ENCODE data around the gene NXPE2.
"Not testable (repeated sequence)": the region's sequence is repeated elsewhere in the genome, so short reads cannot be mapped to it uniquely, and the experiment has no call there.

Gene NXPE2

GRCh38 chr11:114678125-114679036 is at the start of gene NXPE2:
NXPE2 (plus strand) TSS chr11:114678527; CDS start chr11:114678576, 49 bp downstream.
- Histone ChIP-seq H2AFZ (ENCODE audit: low read depth, low read length) (no peak within 1 kb of the TSS), H3K27me3 (ENCODE audit: insufficient read depth, low read length) (no peaks in the 10 kb centered on the region), H3K4me3 (ENCODE audit: low read length) (no peak within 1 kb of the TSS), H3K36me3 (ENCODE audit: insufficient read depth, low read length) (no peaks in the 10 kb centered on the region), H3K9me3 (ENCODE audit: low read length) (no peaks in the 10 kb centered on the region), H3K4me1 (ENCODE audit: insufficient read depth, low read length) (no peaks in the 10 kb centered on the region)

DNA sequence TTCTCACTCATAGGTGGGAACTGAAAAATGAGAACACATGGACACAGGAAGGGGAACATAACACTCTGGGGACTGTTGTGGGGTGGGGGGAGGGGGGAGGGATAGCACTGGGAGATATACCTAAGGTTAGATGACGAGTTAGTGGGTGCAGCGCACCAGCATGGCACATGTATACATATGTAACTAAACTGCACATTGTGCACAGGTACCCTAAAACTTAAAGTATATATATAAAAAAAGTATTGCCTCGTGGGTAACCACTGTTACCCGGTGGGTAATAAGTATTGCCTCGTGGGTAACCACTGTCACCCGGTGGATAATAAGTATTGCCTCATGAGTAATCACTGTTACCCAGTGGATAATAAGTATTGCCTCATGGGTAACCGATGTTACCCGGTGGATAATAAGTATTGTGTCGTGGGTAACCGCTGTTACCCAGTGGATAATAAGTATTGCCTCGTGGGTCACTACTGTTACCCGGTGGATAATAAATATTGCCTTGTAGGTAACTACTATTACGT is 46.8 kb upstream of the NXPE2 start:
- H3K4me1 ChIP-seq (ENCODE audit: insufficient read depth, low read length); H2AFZ ChIP-seq (ENCODE audit: low read depth, low read length); H3K4me3 ChIP-seq (ENCODE audit: low read length); H3K36me3 ChIP-seq (ENCODE audit: insufficient read depth, low read length); H3K27me3 ChIP-seq (ENCODE audit: insufficient read depth, low read length); H3K9me3 ChIP-seq (ENCODE audit: low read length): not testable (repeated sequence)

DNA sequence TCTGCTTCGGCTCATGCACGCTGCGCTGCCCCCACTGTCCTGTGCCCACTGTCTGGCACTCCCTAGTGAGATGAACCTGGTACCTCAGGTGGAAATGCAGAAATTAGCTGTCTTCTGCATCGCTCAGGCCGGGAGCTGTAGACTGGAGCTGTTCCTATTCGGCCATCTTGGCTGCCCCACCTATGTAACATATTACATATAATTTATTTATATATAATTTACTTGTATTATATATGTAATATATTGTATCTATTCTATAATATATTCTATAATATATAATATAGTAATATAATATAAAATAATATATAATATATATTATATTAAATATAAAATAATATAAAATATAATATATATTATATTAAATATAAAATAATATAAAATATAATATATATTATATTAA is 38.9 kb upstream of the NXPE2 start:
- H3K27me3 ChIP-seq (ENCODE audit: insufficient read depth, low read length); H3K4me3 ChIP-seq (ENCODE audit: low read length); H3K4me1 ChIP-seq (ENCODE audit: insufficient read depth, low read length); H3K36me3 ChIP-seq (ENCODE audit: insufficient read depth, low read length); H2AFZ ChIP-seq (ENCODE audit: low read depth, low read length); H3K9me3 ChIP-seq (ENCODE audit: low read length): not testable (repeated sequence)

- Histone ChIP-seq H3K9me3 (ENCODE audit: low read length) (no peaks in the 10 kb centered on the region), H3K4me3 (ENCODE audit: low read length) (no peak overlapping the region), H3K27me3 (ENCODE audit: insufficient read depth, low read length) (no peaks in the 10 kb centered on the region), H2AFZ (ENCODE audit: low read depth, low read length) (no peak overlapping the region), H3K4me1 (ENCODE audit: insufficient read depth, low read length) (no peaks in the 10 kb centered on the region), H3K36me3 (ENCODE audit: insufficient read depth, low read length) (no peaks in the 10 kb centered on the region)
These were observed 27.7 kb upstream of the NXPE2 start for GRCh38 chr11:114650661-114651060.

GRCh38 chr11:114651145-114651718 is 27.1 kb upstream of the NXPE2 start:
- Histone ChIP-seq H3K27me3 (ENCODE audit: insufficient read depth, low read length) (no peaks in the 10 kb centered on the region), H2AFZ (ENCODE audit: low read depth, low read length) (no peak overlapping the region), H3K4me3 (ENCODE audit: low read length) (no peak overlapping the region), H3K9me3 (ENCODE audit: low read length) (no peaks in the 10 kb centered on the region), H3K36me3 (ENCODE audit: insufficient read depth, low read length) (no peaks in the 10 kb centered on the region), H3K4me1 (ENCODE audit: insufficient read depth, low read length) (no peaks in the 10 kb centered on the region)

DNA sequence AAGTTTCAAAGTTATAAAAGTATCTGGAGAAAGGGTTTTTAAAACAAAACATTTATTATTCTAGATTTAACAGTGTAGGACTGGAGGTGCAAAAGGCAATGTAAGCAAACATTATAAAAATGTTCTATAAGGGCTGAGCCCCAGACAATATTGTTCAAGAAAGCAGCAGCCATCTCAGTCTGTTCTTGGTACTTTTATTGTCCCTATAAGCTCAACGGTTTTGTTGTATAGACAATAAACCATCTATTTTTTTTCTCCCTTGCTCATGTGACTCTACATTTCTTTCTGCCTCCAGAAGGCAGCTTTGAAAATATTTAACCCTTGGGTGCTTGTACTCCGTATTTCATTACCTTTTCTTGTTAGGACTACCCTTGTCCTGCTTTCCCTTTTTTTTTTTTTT is 25.2 kb upstream of the NXPE2 start:
- Histone ChIP-seq H3K9me3 (ENCODE audit: low read length) (no peaks in the 10 kb centered on the region), H3K4me3 (ENCODE audit: low read length) (no peak overlapping the region), H3K27me3 (ENCODE audit: insufficient read depth, low read length) (no peaks in the 10 kb centered on the region), H3K36me3 (ENCODE audit: insufficient read depth, low read length) (no peaks in the 10 kb centered on the region), H3K4me1 (ENCODE audit: insufficient read depth, low read length) (no peaks in the 10 kb centered on the region), H2AFZ (ENCODE audit: low read depth, low read length) (no peak overlapping the region)

DNA sequence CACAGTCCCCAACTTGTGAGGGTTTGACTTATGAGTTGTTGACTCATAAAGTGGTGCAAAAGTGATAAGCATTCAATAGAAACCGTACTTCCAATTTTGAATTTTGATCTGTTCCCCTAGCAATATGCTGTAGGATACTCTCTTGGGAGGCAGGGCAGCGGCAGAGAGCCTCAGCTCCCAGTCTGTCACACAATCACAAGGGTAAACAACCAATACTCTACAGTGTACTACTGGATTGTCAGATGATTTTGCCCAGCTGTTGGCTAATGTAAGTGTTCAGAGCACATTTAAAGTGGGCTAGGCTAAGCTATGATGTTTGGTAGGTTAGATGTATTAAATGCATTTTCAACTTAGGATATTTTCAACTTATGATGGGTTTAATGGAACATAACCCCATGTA is 13.7 kb upstream of the NXPE2 start:
- Histone ChIP-seq H3K4me1 (ENCODE audit: insufficient read depth, low read length) (no peaks in the 10 kb centered on the region), H3K36me3 (ENCODE audit: insufficient read depth, low read length) (no peaks in the 10 kb centered on the region), H3K27me3 (ENCODE audit: insufficient read depth, low read length) (no peaks in the 10 kb centered on the region), H3K9me3 (ENCODE audit: low read length) (no peaks in the 10 kb centered on the region), H2AFZ (ENCODE audit: low read depth, low read length) (no peak overlapping the region), H3K4me3 (ENCODE audit: low read length) (no peak overlapping the region)

DNA sequence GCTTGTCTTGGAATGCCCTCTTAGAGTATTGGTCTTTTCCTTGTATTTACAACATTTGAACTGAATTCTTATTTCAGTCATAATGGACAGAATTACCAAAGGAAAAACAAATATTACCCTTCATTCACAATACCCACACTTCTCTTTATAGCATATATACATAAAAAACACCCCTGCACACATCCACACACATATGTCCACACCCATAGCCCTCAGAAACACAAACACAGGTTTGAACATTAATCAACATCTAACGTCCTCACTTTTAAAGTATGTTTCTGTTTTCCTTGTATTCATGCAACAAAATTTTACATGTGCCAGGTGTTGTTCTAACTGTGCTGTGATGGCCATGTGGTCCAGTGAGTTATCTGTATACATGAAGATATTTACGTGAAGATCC is 11.6 kb upstream of the NXPE2 start:
- Histone ChIP-seq H3K9me3 (ENCODE audit: low read length) (no peaks in the 10 kb centered on the region), H3K4me1 (ENCODE audit: insufficient read depth, low read length) (no peaks in the 10 kb centered on the region), H3K27me3 (ENCODE audit: insufficient read depth, low read length) (no peaks in the 10 kb centered on the region), H3K36me3 (ENCODE audit: insufficient read depth, low read length) (no peaks in the 10 kb centered on the region), H2AFZ (ENCODE audit: low read depth, low read length) (no peak overlapping the region), H3K4me3 (ENCODE audit: low read length) (no peak overlapping the region)

DNA sequence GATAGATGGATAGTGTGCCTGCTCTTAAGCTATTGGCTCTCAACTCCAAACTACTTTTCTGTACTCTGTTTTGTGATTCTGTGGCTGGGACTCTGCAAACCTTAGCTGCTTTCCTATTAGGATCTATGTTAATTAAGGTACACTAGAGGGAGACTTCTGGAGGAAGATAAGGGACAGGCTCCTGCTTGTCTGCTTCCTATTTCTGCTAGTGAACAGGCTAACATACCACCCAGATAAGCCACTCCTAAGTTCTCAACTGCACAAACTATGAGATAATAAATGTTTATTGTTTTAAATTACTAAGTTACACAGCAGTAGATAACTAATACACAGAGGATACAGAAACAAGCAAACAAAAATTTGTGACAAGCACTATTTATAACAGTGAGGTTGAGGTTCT is 10.2 kb upstream of the NXPE2 start:
- no peaks in the 10 kb centered on the region for H3K9me3 ChIP-seq (ENCODE audit: low read length)
- H3K36me3 ChIP-seq (ENCODE audit: insufficient read depth, low read length) = no peaks in the 10 kb centered on the region
- H3K27me3 ChIP-seq (ENCODE audit: insufficient read depth, low read length) = no peaks in the 10 kb centered on the region
- no peak overlapping the region for H2AFZ ChIP-seq (ENCODE audit: low read depth, low read length)
- no peaks in the 10 kb centered on the region for H3K4me1 ChIP-seq (ENCODE audit: insufficient read depth, low read length)
- H3K4me3 ChIP-seq (ENCODE audit: low read length) = no peak overlapping the region

DNA sequence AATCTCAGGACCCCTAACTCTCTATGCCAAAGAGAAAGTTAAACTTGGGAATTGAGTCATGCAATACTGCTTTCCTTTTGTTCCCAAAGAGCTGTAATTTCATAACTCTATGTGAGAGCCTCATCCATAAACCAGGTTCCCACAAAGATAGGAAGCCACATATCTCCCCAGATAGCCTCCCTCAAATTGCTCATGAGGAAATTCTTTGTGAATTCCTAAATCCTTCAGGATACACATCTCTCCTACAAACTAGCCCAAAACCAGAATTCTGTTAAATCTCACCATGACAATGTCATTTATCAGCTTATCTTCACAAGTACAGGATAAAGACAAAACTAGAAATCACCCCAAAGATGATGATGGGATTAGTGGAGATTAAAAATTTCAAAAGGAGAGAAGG is 4.7 kb upstream of the NXPE2 start:
- no peaks in the 10 kb centered on the region for H3K4me1 ChIP-seq (ENCODE audit: insufficient read depth, low read length)
- H3K27me3 ChIP-seq (ENCODE audit: insufficient read depth, low read length) = no peaks in the 10 kb centered on the region
- H3K9me3 ChIP-seq (ENCODE audit: low read length) = no peaks in the 10 kb centered on the region
- no peak overlapping the region for H3K4me3 ChIP-seq (ENCODE audit: low read length)
- no peaks in the 10 kb centered on the region for H3K36me3 ChIP-seq (ENCODE audit: insufficient read depth, low read length)
- H2AFZ ChIP-seq (ENCODE audit: low read depth, low read length) = no peak overlapping the region

GRCh38 chr11:114679505-114679904 is 1.2 kb downstream of the NXPE2 start:
- Histone ChIP-seq H3K4me1 (ENCODE audit: insufficient read depth, low read length) (no peaks in the 10 kb centered on the region), H2AFZ (ENCODE audit: low read depth, low read length) (no peak overlapping the region), H3K36me3 (ENCODE audit: insufficient read depth, low read length) (no peaks in the 10 kb centered on the region), H3K9me3 (ENCODE audit: low read length) (no peaks in the 10 kb centered on the region), H3K4me3 (ENCODE audit: low read length) (no peak overlapping the region), H3K27me3 (ENCODE audit: insufficient read depth, low read length) (no peaks in the 10 kb centered on the region)

- H3K36me3 ChIP-seq (ENCODE audit: insufficient read depth, low read length) = no peaks in the 10 kb centered on the region
- H2AFZ ChIP-seq (ENCODE audit: low read depth, low read length) = no peak overlapping the region
- no peak overlapping the region for H3K4me3 ChIP-seq (ENCODE audit: low read length)
- H3K27me3 ChIP-seq (ENCODE audit: insufficient read depth, low read length) = no peaks in the 10 kb centered on the region
- H3K4me1 ChIP-seq (ENCODE audit: insufficient read depth, low read length) = no peaks in the 10 kb centered on the region
- no peaks in the 10 kb centered on the region for H3K9me3 ChIP-seq (ENCODE audit: low read length)
These were observed 4.7 kb downstream of the NXPE2 start for GRCh38 chr11:114683007-114683406.

DNA sequence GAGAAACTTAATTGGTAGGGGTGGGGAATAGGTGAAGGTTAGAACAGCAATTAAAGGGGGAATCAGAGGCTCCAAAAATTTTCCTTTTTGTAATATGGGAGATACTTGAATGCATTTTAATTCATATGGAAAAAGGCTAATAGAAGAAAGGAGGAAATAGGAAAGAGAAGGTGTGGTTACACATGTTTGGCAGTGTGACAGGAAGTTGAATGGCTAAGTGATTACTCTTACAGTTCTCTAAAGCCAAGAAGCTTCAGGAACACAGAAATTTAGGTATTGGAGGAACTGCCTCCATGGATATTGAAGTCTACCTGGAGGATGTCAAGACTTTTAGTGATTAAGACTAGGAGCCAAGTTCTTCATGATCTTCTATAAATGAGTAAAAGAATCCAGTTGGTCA is 6.3 kb downstream of the NXPE2 start:
- H3K4me1 ChIP-seq (ENCODE audit: insufficient read depth, low read length) = no peaks in the 10 kb centered on the region
- H2AFZ ChIP-seq (ENCODE audit: low read depth, low read length) = no peak overlapping the region
- H3K36me3 ChIP-seq (ENCODE audit: insufficient read depth, low read length) = no peaks in the 10 kb centered on the region
- no peaks in the 10 kb centered on the region for H3K9me3 ChIP-seq (ENCODE audit: low read length)
- H3K4me3 ChIP-seq (ENCODE audit: low read length) = no peak overlapping the region
- no peaks in the 10 kb centered on the region for H3K27me3 ChIP-seq (ENCODE audit: insufficient read depth, low read length)

Data from neuron (in vitro differentiated cells).